Neural progenitor cell (in vitro differentiated cells): Measurements from ENCODE around the gene RCL1.
"Not testable (repeated sequence)": the region's sequence is repeated elsewhere in the genome, so short reads cannot be mapped to it uniquely, and the experiment has no call there.

Experiments used
- CTCF ChIP-seq: fragments of 200-600 bp; sonication (generic); IDR thresholded peaks from 2 replicates; pipeline ENCODE4 v1.5.1; 2017; ENCODE audit warnings: antibody characterized with exemption, mild to moderate bottlenecking
- EZH2 ChIP-seq: fragments of 200-600 bp; sonication (generic); IDR thresholded peaks from 2 replicates; pipeline ENCODE4 v1.6.1; 2017; ENCODE audit warnings: antibody characterized with exemption, mild to moderate bottlenecking, moderate library complexity

DNA sequence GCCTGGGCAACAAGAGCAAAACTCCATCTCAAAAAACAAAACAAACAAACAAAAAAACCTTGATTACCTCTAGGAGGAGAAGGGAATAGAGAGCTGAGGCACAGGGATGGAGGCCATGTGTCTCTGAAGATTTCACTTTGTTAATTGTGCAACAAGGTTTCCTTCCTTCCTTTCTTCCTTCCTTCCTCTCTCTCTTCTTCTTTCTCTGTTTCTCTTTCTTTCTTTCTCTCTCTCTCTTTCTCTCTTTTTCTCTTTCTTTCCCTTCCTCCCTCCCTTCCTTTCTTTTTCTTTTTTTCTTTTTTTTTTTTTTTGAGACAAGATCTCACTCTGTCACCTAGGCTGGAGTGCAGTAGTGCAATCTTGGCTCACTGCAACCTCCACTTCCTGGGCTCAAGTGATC is 38.2 kb upstream of the RCL1 start:
- TF ChIP-seq EZH2, CTCF: not testable (repeated sequence)
